Measurements from ENCODE around the gene TMSB10.
"Not testable (repeated sequence)": the region's sequence is repeated elsewhere in the genome, so short reads cannot be mapped to it uniquely, and the experiment has no call there.

Gene TMSB10

DNA sequence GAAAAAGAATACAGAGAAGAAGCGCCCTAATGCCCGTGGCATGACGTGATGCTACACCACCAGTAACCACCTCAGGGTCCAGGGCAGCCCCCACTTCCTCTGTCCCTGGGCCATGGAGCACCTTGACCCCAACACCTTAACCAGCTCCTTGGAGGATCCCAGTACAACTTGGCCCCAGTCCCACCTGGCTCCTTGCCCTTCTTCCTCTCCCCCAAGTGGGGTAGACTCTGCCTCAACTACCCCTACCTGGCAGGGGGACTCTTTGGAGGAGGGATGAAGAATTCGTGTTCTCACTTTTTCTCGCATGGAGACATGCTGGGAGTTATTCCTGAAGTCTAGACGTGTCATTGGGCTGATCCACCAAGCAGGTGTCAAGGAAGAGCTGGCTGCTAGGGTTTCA lies 43.5 kb upstream of the TMSB10 start:
- no peak for TF ChIP-seq ZFX (IDR thresholded peaks at IDR 0.05; ENCODE audit: borderline replicate concordance)
- TF ChIP-seq, protein P1, sequence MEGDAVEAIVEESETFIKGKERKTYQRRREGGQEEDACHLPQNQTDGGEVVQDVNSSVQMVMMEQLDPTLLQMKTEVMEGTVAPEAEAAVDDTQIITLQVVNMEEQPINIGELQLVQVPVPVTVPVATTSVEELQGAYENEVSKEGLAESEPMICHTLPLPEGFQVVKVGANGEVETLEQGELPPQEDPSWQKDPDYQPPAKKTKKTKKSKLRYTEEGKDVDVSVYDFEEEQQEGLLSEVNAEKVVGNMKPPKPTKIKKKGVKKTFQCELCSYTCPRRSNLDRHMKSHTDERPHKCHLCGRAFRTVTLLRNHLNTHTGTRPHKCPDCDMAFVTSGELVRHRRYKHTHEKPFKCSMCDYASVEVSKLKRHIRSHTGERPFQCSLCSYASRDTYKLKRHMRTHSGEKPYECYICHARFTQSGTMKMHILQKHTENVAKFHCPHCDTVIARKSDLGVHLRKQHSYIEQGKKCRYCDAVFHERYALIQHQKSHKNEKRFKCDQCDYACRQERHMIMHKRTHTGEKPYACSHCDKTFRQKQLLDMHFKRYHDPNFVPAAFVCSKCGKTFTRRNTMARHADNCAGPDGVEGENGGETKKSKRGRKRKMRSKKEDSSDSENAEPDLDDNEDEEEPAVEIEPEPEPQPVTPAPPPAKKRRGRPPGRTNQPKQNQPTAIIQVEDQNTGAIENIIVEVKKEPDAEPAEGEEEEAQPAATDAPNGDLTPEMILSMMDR (IDR thresholded peaks at IDR 0.05), result no peak
- H3K27ac ChIP-seq, result no peak overlapping the region

DNA sequence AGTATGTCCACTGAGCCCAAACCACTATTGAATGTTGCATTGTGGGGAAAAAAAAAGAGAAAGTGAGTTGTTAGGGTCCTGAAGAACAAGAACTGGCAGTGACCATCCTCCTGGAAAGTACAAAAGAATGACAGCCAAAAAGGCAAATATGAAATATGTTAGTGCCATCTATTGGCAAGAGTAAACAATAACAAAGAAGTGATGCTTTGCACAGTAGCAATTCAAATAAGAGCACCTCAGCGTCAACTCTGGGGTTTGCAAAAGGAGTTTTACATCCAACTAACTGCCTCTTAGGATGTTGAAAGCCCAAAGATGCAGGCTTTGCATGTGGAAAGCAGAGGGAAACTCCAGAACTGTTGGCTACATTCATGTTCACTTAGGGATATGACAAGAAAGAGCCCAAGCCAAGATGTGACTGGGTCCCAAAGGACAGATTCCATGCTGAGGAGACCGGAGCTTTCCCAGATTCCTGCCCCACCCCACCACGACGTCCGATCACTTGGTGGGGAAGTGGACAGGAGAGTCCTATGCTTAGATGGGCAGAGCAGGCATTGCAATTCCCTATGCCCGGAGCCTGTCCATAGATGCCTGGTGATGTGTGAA lies 40.2 kb upstream of the TMSB10 start:
- no peak for TF ChIP-seq ZFX (IDR thresholded peaks at IDR 0.05; ENCODE audit: borderline replicate concordance)
- TF ChIP-seq, protein P1 (IDR thresholded peaks at IDR 0.05), result peak; percentile 44

DNA sequence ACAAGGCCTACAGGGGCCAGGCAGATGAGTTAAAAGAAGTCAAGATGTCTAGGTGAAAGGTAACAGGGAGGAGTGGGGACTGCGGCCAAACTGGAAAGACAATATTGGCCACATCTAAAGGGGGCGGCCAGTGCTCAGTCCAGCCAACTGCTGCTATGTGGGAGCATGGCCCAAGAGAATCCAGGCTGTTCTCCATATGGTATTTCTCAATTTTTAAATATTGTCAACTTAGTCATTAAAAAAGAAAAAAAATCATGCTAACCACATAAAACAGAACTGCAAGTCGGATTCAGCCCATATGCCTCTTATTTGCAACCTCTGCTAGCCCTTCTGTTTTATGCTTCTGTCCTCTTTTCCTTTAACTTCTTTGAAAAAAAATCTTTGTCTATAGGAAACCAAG lies 39.3 kb upstream of the TMSB10 start:
- TF ChIP-seq ZFX (IDR thresholded peaks at IDR 0.05; ENCODE audit: borderline replicate concordance), result no peak
- TF ChIP-seq, protein P1 (IDR thresholded peaks at IDR 0.05), result no peak
- no peak overlapping the region for H3K27ac ChIP-seq

More for the DNA sequence above, 40.2 kb upstream of the TMSB10 start:
- no peak overlapping the region for H3K27ac ChIP-seq

DNA sequence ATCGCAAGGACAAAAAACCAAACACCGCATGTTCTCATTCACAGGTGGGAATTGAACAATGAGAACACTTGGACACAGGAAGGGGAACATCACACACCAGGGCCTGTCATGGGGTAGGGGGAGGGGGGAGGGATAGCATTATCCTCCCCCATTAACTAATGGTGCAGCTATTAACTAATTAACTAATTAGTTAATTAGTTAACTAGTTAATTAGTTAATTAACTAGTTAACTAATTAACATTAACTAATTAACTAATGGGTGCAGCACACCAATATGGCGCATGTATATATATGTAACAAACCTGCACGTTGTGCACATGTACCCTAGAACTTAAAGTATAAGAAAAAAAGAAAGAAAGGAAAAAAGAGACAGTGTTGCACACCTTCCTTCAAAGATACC lies 37.1 kb upstream of the TMSB10 start:
- not testable (repeated sequence) for H3K27ac ChIP-seq

DNA sequence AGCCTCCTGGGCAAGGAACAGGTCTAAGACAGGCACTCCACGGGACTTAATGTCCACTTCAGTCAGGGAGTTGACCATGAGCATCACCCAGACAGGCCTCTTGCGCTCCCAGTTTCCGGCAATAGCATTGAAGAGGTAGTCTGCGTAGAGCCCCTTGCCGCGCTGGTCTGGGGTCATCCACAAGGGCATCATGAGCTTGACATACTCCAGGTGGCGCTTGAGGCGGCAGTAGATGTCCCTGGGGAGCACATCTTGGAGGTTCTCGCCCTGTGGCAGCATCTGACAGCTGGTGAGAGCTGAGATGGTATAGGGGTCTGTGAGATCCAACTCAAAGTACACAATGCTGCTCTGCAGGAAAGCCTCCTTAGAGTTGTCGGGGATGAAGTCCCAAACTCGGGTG lies 35.1 kb upstream of the TMSB10 start:
- no peak for TF ChIP-seq ZFX (IDR thresholded peaks at IDR 0.05; ENCODE audit: borderline replicate concordance)
- TF ChIP-seq, protein P1 (IDR thresholded peaks at IDR 0.05), result no peak
- H3K27ac ChIP-seq, result no peak overlapping the region

DNA sequence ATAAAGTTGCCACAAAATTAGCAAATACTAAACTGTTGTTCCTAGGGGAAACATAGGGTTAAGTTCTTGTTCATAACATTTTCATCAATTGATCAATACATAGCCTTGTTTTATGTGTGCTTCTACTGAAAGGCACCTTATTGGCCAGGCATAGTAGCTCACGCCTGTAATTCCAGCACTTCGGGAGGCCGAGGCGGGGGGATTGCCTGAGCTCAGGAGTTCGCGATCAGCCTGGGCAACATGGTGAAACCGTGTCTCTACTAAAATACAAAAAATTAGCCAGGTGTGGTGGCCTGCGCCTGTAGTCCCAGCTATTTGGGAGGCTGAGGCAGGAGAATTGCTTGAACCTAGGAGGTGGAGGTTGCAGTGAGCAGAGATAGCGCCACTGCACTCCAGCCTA lies 32.8 kb upstream of the TMSB10 start:
- H3K27ac ChIP-seq, result not testable (repeated sequence)

DNA sequence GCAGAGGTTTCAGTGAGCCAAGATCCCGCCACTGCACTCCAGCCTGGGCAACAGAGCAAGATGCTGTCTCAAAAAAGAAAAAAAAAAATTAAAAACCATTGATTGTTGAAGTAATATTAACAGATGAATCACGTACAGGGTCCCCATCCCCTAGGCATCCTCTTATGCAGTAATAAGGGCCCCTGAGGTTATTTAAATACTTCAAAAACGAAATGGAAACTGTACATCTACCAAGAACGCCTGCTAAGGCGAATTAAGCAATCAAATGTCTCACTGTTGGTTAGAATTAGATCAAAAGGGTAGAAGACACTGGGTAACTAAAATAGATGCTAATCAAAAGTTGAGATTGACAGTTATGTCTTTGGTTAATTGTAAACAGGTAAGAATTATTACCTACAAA lies 32.1 kb upstream of the TMSB10 start:
- H3K27ac ChIP-seq, result no peak overlapping the region
- TF ChIP-seq, protein P1 (IDR thresholded peaks at IDR 0.05), result no peak
- no peak for TF ChIP-seq ZFX (IDR thresholded peaks at IDR 0.05; ENCODE audit: borderline replicate concordance)

DNA sequence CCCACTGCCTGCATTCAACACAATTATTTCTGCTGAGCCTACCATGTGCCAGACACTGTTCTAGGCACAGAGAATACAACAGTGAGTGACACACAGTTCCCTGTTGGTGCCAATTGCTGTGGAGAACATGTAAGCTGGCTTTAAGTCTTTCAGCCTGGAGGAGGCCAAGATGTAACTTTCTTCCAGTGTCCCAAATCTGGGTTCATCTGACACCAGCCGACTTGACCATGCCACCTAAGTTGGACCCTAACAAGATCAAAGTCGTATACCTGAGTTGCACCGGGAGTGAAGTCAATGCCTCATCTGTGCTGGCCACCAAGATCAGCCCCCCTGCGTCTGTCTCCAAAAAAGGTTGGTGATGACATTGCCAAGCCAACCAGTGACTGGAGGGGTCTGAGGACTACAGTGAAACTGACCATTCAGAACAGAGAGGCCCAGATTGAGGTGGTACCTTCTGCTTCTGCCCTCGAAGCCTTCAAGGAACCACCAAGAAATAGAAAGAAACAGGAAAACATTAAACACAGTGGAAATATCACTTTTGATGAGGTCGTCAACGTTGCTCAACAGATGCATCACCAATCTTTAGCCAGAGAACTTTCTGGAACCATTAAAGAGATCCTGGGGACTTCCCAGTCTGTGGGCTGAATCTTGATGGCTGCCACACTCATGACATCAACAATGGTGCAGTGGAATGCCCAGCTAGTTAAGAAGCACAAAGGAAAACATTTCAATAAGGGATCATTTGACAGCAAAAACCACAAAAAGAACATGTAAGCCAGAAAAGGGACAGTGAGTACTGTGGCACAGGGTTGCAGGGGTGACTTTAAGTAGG lies 30.9 kb upstream of the TMSB10 start:
- no peak for TF ChIP-seq ZFX (IDR thresholded peaks at IDR 0.05; ENCODE audit: borderline replicate concordance)
- TF ChIP-seq, protein P1 (IDR thresholded peaks at IDR 0.05), result no peak
- H3K27ac ChIP-seq, result no peak overlapping the region
